H1 (cell line): Measurements from ENCODE around the gene HOXA13. TPM values are rescaled to one million over a fixed set of nuclear protein-coding genes. Genes with fewer than 3 reads are reported as not detected.

ENCODE experiments used
- GABPA ChIP-seq: IDR thresholded peaks from 2 replicates; pipeline ENCODE4 v1.6.1; 2011; ENCODE audit warnings: mild to moderate bottlenecking, low read length, moderate library complexity, borderline replicate concordance; ENCODE audit not compliant: insufficient read depth
- polyA plus RNA-seq, 7 experiments: library from polyadenylated mRNA; depleted of rRNA in 3 of 7; stranded (reverse) in 5 of 7; unstranded in 2 of 7; fragments of >200 nt in 5 of 7; fragments of 200-250 nt in 2 of 7; gene quantifications; 1 replicate in 5 of 7; 2 replicates in 1 of 7; 4 replicates in 1 of 7; pipeline versions ENCODE4 v1.2.1 to v1.2.3, GENCODE V29; 2011 to 2013; ENCODE audit warnings: missing spikeins in 2 of 7, mixed read lengths in 2 of 7
- total RNA-seq: library from RNA; stranded (reverse); fragmentation: NEBNext Ultra II Directional; extraction: Animal tissue kit (Norgen Biotek cat#: 25700); gene quantifications from 2 replicates; pipeline ENCODE4 v1.2.1, GENCODE V29; 2021

HOXA13 gene
- total and polyA plus RNA-seq, 2 of the 8 experiments (the other 6 are each of a cell fraction or from before 2014, with no cell fraction given), result not detected

GRCh38 chr7:27173511-27173955 is 26.4 kb downstream of the HOXA13 start (continued):
- no peak for TF ChIP-seq GABPA
